SKM-1 treated with dmso at 0.1 percent for 144 hours (cell line): ENCODE measurements around the gene DCTN5.

Source experiments
- DNase-seq: peaks from one replicate; lab custom pipeline; 2025; ENCODE audit not compliant: unreplicated experiment; lab: John Stamatoyannopoulos, UW

Gene DCTN5

GRCh38 chr16:23726710-23727109 is 85.4 kb downstream of the DCTN5 start:
- DNase-seq = no peak
